IMR-90 (cell line): ENCODE data around the gene CTSS. TPM values are rescaled to one million over a fixed set of nuclear protein-coding genes. Genes with fewer than 3 reads are reported as not detected.

Experiments used
- ATAC-seq: fragments of 200-7000 bp; cut with Tn5 transposase; 2 replicates; pipeline ENCODE4 v1.9.1; 2020; ENCODE audit warnings: low read depth, mild to moderate bottlenecking, moderate library complexity
- BruUV-seq: library from RNA; stranded (reverse); fragments of 400-500 nt; replicated peaks from 2 replicates; lab custom pipeline; 2021; lab: Mats Ljungman, UMichigan
- CTCF ChIA-PET: fragments of 300-600 bp; formaldehyde crosslinking; extraction: SDS; loops from one replicate; lab custom pipeline; 2021; ENCODE audit warnings: antibody characterized with exemption; lab: Yijun Ruan, JAX
- POLR2A ChIA-PET: fragments of 300-600 bp; sonication (Branson Sonifier 250); formaldehyde crosslinking; loops from one replicate; lab custom pipeline; 2022; ENCODE audit warnings: antibody characterized with exemption; ENCODE audit not compliant: unreplicated experiment; lab: Charles Lee
- DNase-seq: peaks from one replicate; pipeline ENCODE4 v3.0.0; 2013
- H2AFZ ChIP-seq: replicated peaks from 2 replicates; pipeline ENCODE3; 2013; ENCODE audit warnings: low read length, mild to moderate bottlenecking; ENCODE audit not compliant: poor library complexity
- H2AK5ac ChIP-seq: 2 replicates; pipeline ENCODE4 v1.6.1; 2013; ENCODE audit warnings: low read depth, low read length, inconsistent platforms
- H2AK9ac ChIP-seq: replicated peaks from 2 replicates; pipeline ENCODE3; 2013; ENCODE audit warnings: mild to moderate bottlenecking, low read depth, low read length, moderate library complexity; ENCODE audit not compliant: poor library complexity
- H2BK120ac ChIP-seq: 2 replicates; pipeline ENCODE4 v1.6.1; 2013; ENCODE audit warnings: low read depth, low read length, inconsistent platforms
- H2BK15ac ChIP-seq: 3 replicates; pipeline ENCODE4 v1.6.1; 2013; ENCODE audit warnings: low read depth, low read length, inconsistent platforms
- H2BK20ac ChIP-seq: 2 replicates; pipeline ENCODE4 v1.6.1; 2013; ENCODE audit warnings: low read depth, mild to moderate bottlenecking, inconsistent platforms, low read length, moderate library complexity
- H2BK5ac ChIP-seq: 2 replicates; pipeline ENCODE4 v1.6.1; 2013; ENCODE audit warnings: mild to moderate bottlenecking, low read depth, low read length, inconsistent platforms; ENCODE audit not compliant: poor library complexity, severe bottlenecking
- H3K14ac ChIP-seq: replicated peaks from 2 replicates; pipeline ENCODE4 v1.6.1; 2013; ENCODE audit warnings: low read depth, low read length, inconsistent platforms
- H3K18ac ChIP-seq: 2 replicates; pipeline ENCODE4 v1.6.1; 2013; ENCODE audit warnings: low read depth, low read length, control low read depth
- H3K23ac ChIP-seq: 2 replicates; pipeline ENCODE4 v1.6.1; 2013; ENCODE audit warnings: low read depth, low read length, inconsistent platforms
- H3K27ac ChIP-seq: 2 replicates; pipeline ENCODE4 v1.5.1; 2013; ENCODE audit warnings: mild to moderate bottlenecking, control low read depth, low read length; ENCODE audit not compliant: insufficient read depth
- H3K27me3 ChIP-seq: 2 replicates; pipeline ENCODE4 v1.6.1; 2013; ENCODE audit warnings: low read length; ENCODE audit not compliant: control insufficient read depth, insufficient read depth
- H3K36me3 ChIP-seq: 2 replicates; pipeline ENCODE4 v1.6.1; 2013; ENCODE audit warnings: low read length, mixed read lengths; ENCODE audit not compliant: control insufficient read depth, insufficient read depth
- H3K4ac ChIP-seq: 2 replicates; pipeline ENCODE4 v1.6.1; 2013; ENCODE audit warnings: low read depth, low read length, inconsistent platforms
- H3K4me1 ChIP-seq: 2 replicates; pipeline ENCODE4 v1.6.1; 2013; ENCODE audit warnings: low read length, mixed read lengths; ENCODE audit not compliant: control insufficient read depth, insufficient read depth
- H3K4me2 ChIP-seq: 2 replicates; pipeline ENCODE4 v1.6.1; 2013; ENCODE audit warnings: low read depth, mild to moderate bottlenecking, control low read depth, low read length, moderate library complexity
- H3K4me3 ChIP-seq: 2 replicates; pipeline ENCODE4 v1.5.1; 2013; ENCODE audit warnings: low read depth, mild to moderate bottlenecking, control low read depth, low read length, moderate library complexity; ENCODE audit not compliant: insufficient read depth
- H3K56ac ChIP-seq: 2 replicates; pipeline ENCODE4 v1.6.1; 2013; ENCODE audit warnings: low read length, inconsistent platforms; ENCODE audit not compliant: insufficient read depth; ENCODE audit errors: extremely low read depth
- H3K79me1 ChIP-seq, 2 experiments: 2 replicates each; pipeline ENCODE4 v1.6.1; 2013; ENCODE audit warnings: low read length in 2 of 2, inconsistent platforms in 1 of 2, low read depth in 1 of 2
- H3K9ac ChIP-seq: 2 replicates; pipeline ENCODE4 v1.6.1; 2013; ENCODE audit warnings: low read depth, low read length, control low read depth
- H3K9me1 ChIP-seq: 2 replicates; pipeline ENCODE4 v1.6.1; 2013; ENCODE audit warnings: low read length, inconsistent platforms; ENCODE audit not compliant: insufficient read depth
- H3K9me3 ChIP-seq: 2 replicates; pipeline ENCODE4 v1.6.1; 2013; ENCODE audit warnings: low read length; ENCODE audit not compliant: control insufficient read depth, insufficient read depth
- H4K20me1 ChIP-seq: 2 replicates; pipeline ENCODE4 v1.6.1; 2013; ENCODE audit warnings: low read length, inconsistent platforms; ENCODE audit not compliant: insufficient read depth
- H4K5ac ChIP-seq: 2 replicates; pipeline ENCODE4 v1.6.1; 2013; ENCODE audit warnings: mild to moderate bottlenecking, low read depth, low read length, control low read depth
- H4K8ac ChIP-seq, 2 experiments: 2 replicates each; pipeline ENCODE4 v1.6.1; 2013; ENCODE audit warnings: low read depth in 2 of 2, low read length in 2 of 2, control low read depth in 1 of 2, inconsistent platforms in 1 of 2
- H4K91ac ChIP-seq: 2 replicates; pipeline ENCODE4 v1.6.1; 2013; ENCODE audit warnings: low read depth, low read length, inconsistent platforms; ENCODE audit not compliant: insufficient read depth
- BHLHE40 ChIP-seq: fragments of 150-350 bp; IDR thresholded peaks from 2 replicates; pipeline ENCODE4 v1.6.1; 2016; ENCODE audit warnings: mild to moderate bottlenecking, low read depth, low read length
- CEBPB ChIP-seq: IDR thresholded peaks from 2 replicates; pipeline ENCODE4 v1.6.1; 2012; ENCODE audit warnings: low read depth, low read length, improper control_type of control experiment
- CHD1 ChIP-seq: IDR thresholded peaks from 2 replicates; pipeline ENCODE4 v1.6.1; 2012; ENCODE audit warnings: low read depth, low read length, improper control_type of control experiment
- CTCF ChIP-seq: conservative IDR thresholded peaks from 2 replicates; pipeline ENCODE4 v1.5.1; 2012; ENCODE audit warnings: mild to moderate bottlenecking, low read depth, low read length, improper control_type of control experiment
- ELK1 ChIP-seq: fragments of 150-350 bp; IDR thresholded peaks from 2 replicates; pipeline ENCODE4 v1.6.1; 2016; ENCODE audit warnings: low read depth, mild to moderate bottlenecking, low read length, moderate library complexity, borderline replicate concordance
- FOS ChIP-seq: fragments of 150-350 bp; IDR thresholded peaks from 2 replicates; pipeline ENCODE4 v1.6.1; 2016; ENCODE audit warnings: low read depth, low read length
- MAFK ChIP-seq: IDR thresholded peaks from 2 replicates; pipeline ENCODE4 v1.6.1; 2012; ENCODE audit warnings: low read depth, low read length, improper control_type of control experiment
- MAZ ChIP-seq: IDR thresholded peaks from 2 replicates; pipeline ENCODE4 v1.6.1; 2012; ENCODE audit warnings: low read depth, mild to moderate bottlenecking, low read length, improper control_type of control experiment, moderate library complexity, borderline replicate concordance
- MXI1 ChIP-seq: IDR thresholded peaks from 2 replicates; pipeline ENCODE4 v1.6.1; 2012; ENCODE audit warnings: low read depth, mild to moderate bottlenecking, low read length, moderate library complexity, borderline replicate concordance
- NFE2L2 ChIP-seq: fragments of 150-350 bp; IDR thresholded peaks from 2 replicates; pipeline ENCODE4 v1.6.1; 2016; ENCODE audit warnings: low read depth, mild to moderate bottlenecking, low read length
- POLR2A ChIP-seq: IDR thresholded peaks from 2 replicates; pipeline ENCODE4 v1.6.1; 2012; ENCODE audit warnings: mild to moderate bottlenecking, low read depth, low read length
- RAD21 ChIP-seq: IDR thresholded peaks from 2 replicates; pipeline ENCODE4 v1.6.1; 2012; ENCODE audit warnings: low read length, improper control_type of control experiment
- RCOR1 ChIP-seq: IDR thresholded peaks from 2 replicates; pipeline ENCODE4 v1.6.1; 2012; ENCODE audit warnings: mild to moderate bottlenecking, low read length, improper control_type of control experiment; ENCODE audit not compliant: insufficient replicate concordance
- RFX5 ChIP-seq: IDR thresholded peaks from 2 replicates; pipeline ENCODE4 v1.8.0; 2012; ENCODE audit warnings: low read depth, mild to moderate bottlenecking, low read length, moderate library complexity
- SMC3 ChIP-seq: fragments of 150-350 bp; IDR thresholded peaks from 2 replicates; pipeline ENCODE4 v1.6.1; 2016; ENCODE audit warnings: low read depth, mild to moderate bottlenecking, antibody characterized with exemption, low read length, moderate library complexity
- USF2 ChIP-seq: fragments of 150-350 bp; IDR thresholded peaks from 2 replicates; pipeline ENCODE4 v1.6.1; 2017; ENCODE audit warnings: mild to moderate bottlenecking, antibody characterized with exemption, low read length, low read depth
- WGBS, 2 experiments: methylation state at CpG; one replicate each; pipeline versions ENCODE4 v1.1.5 to v1.1.7; 2013; ENCODE audit warnings: missing lambda C conversion rate in 2 of 2; ENCODE audit not compliant: insufficient read length in 1 of 2; ENCODE audit errors: extremely low coverage in 2 of 2; 5-methylcytosine and 5-hydroxymethylcytosine counted together
- dilution Hi-C: fragments of 300-500 bp; cut with HindIII; formaldehyde crosslinking; loops from one replicate; pipeline ENCODE4 v1.14.3; 2018; ENCODE audit warnings: low sequenced_read_pairs; ENCODE audit not compliant: unreplicated experiment
- in situ Hi-C: fragments of 300-500 bp; cut with MboI; formaldehyde crosslinking; loops from 3 replicates; pipeline ENCODE4 v1.14.3; 2019; ENCODE audit warnings: low sequenced_read_pairs, inconsistent platforms, mixed read lengths
- intact Hi-C: fragments of 100-400 bp; cut with micrococcal nuclease; formaldehyde crosslinking; loops from 2 replicates; pipeline ENCODE4 v1.10.0; 2022
- polyA plus RNA-seq, 3 experiments: library from polyadenylated mRNA; depleted of rRNA; stranded (reverse); fragments of >200 nt; gene quantifications; 2 replicates each; pipeline ENCODE4 v1.2.3, GENCODE V29; 2012; ENCODE audit warnings: low replicate concordance in 1 of 3
- total RNA-seq: library from RNA; depleted of rRNA; stranded (reverse); fragments of >200 nt; gene quantifications from 2 replicates; pipeline ENCODE4 v1.2.3, GENCODE V29; 2012

Gene CTSS
- total and polyA plus RNA-seq, 2 of the 4 experiments (the other 2 are of a cell fraction) = 0.18 to 0.48 TPM

- Histone ChIP-seq H3K9me1 (no peaks in the 10 kb centered on the region), H3K36me3 (peaks cover 3% of the 10 kb centered on the region; the same call in 1 of the 2 replicates), H3K4me3 (peak overlapping the region; percentile 74), H2BK20ac (no peak overlapping the region), H3K23ac (peak overlapping the region; percentile 54; the same call in 1 of the 2 replicates), H2BK5ac (peak overlapping the region; percentile 25), H2AK9ac (peak overlapping the region; percentile 18), H3K9ac (peak overlapping the region; percentile 80), H2BK15ac (no peak overlapping the region), H3K4me2 (peak overlapping the region; percentile 73), H3K27ac (0 out of 2 replicates have a peak overlapping the region, but pooled peaks have one; percentile 13), H4K91ac (no peak overlapping the region), H4K8ac (peak overlapping the region in 1 of 2 experiments; percentile 94; a peak in 2 of 4 replicates), H3K4ac (peak overlapping the region; percentile 81), H2AFZ (peak overlapping the region; percentile 90), H3K14ac (peak overlapping the region; percentile 73), H2AK5ac (no peak overlapping the region), H3K27me3 (no peaks in the 10 kb centered on the region), H2BK120ac (no peak overlapping the region; the same call in 1 of the 2 replicates), H3K56ac (no peak overlapping the region), H3K4me1 (no peaks in the 10 kb centered on the region), H3K79me1 (peaks cover 0 to 19% of the 10 kb centered on the region in 2 experiments; a peak in 3 of 4 replicates), H3K18ac (peak overlapping the region; percentile 40; the same call in 1 of the 2 replicates), H3K9me3 (no peaks in the 10 kb centered on the region), H4K20me1 (no peaks in the 10 kb centered on the region), H4K5ac (peak overlapping the region; percentile 84)
- ChIA-PET POLR2A (no interaction called here), CTCF (interaction anchor here (0.8 to 1.2 kb wide), 3 partner anchors 11 to 136 kb away, joined by 3 to 4 read pairs (median 3); no protein-coding TSS in a partner anchor)
- intact Hi-C loops (loop anchor here (2.0 to 5.0 kb wide), 2 partner anchors 116 to 134 kb away; no protein-coding TSS in a partner anchor), in situ Hi-C loops (no loop called here), dilution Hi-C loops (no loop called here)
- DNase-seq = no peak
- BruUV-seq = no TSS peak
- no peak for TF ChIP-seq BHLHE40
- TF ChIP-seq FOS = no peak
- TF ChIP-seq ELK1 = no peak
- TF ChIP-seq CHD1 = no peak
- no peak for TF ChIP-seq POLR2A
- no peak for TF ChIP-seq RCOR1
- no peak for TF ChIP-seq MAZ
- TF ChIP-seq MXI1 = no peak
- TF ChIP-seq MAFK = no peak
- TF ChIP-seq SMC3 = no peak
- TF ChIP-seq CEBPB = no peak
- no peak for TF ChIP-seq USF2
- TF ChIP-seq RAD21 = no peak
- no peak for TF ChIP-seq RFX5
- TF ChIP-seq CTCF = no peak
- TF ChIP-seq NFE2L2 = no peak
- no CpG with 5 or more reads among the region's 6 CpGs for WGBS, 2 experiments
- ATAC-seq = no peak
These were observed 69.0 kb downstream of the CTSS start for GRCh38 chr1:150696590-150696989.
